IPS DF 6.9 (cell line): ENCODE results near the gene CRYBG3.

Experiments
- DNase-seq: peaks from one replicate; pipeline ENCODE4 v3.0.0-alpha.2; 2013; ENCODE audit warnings: low read depth, low spot score
- H3K27ac ChIP-seq: one replicate; pipeline ENCODE4 v1.5.1; 2013; ENCODE audit warnings: low read length, control low read depth
- H3K27me3 ChIP-seq: 2 replicates; pipeline ENCODE4 v1.6.1; 2013; ENCODE audit warnings: mild to moderate bottlenecking, low read length; ENCODE audit not compliant: control insufficient read depth, insufficient read depth
- H3K36me3 ChIP-seq: 2 replicates; pipeline ENCODE4 v1.6.1; 2013; ENCODE audit warnings: low read length; ENCODE audit not compliant: control insufficient read depth, insufficient read depth
- H3K4me1 ChIP-seq: 2 replicates; pipeline ENCODE4 v1.6.1; 2013; ENCODE audit warnings: low read length; ENCODE audit not compliant: control insufficient read depth, insufficient read depth
- H3K4me3 ChIP-seq: 2 replicates; pipeline ENCODE4 v1.5.1; 2013; ENCODE audit warnings: mild to moderate bottlenecking, low read length
- H3K9me3 ChIP-seq: 2 replicates; pipeline ENCODE4 v1.6.1; 2013; ENCODE audit warnings: low read length, inconsistent platforms; ENCODE audit not compliant: control insufficient read depth, insufficient read depth
- WGBS: extraction: QIAGEN DNeasy Blood & Tissue Kit; methylation state at CpG from one replicate; pipeline ENCODE4 v1.1.7; 2013; ENCODE audit warnings: mixed read lengths, missing lambda C conversion rate; ENCODE audit not compliant: insufficient read length, insufficient coverage; 5-methylcytosine and 5-hydroxymethylcytosine counted together

The CRYBG3 gene

GRCh38 chr3:97917813-97918536 is 96.2 kb downstream of the CRYBG3 start:
- DNase-seq: no peak
- Histone ChIP-seq H3K36me3 (no peaks in the 10 kb centered on the region), H3K4me3 (no peak overlapping the region), H3K9me3 (no peaks in the 10 kb centered on the region), H3K4me1 (no peaks in the 10 kb centered on the region), H3K27me3 (no peaks in the 10 kb centered on the region), H3K27ac (no peak overlapping the region)
- WGBS: no CpG with 5 or more reads among the region's 3 CpGs

- H3K27ac ChIP-seq: no peak overlapping the region
- no peak for DNase-seq
- H3K9me3 ChIP-seq: no peaks in the 10 kb centered on the region
- no peaks in the 10 kb centered on the region for H3K27me3 ChIP-seq
- H3K36me3 ChIP-seq: no peaks in the 10 kb centered on the region
- H3K4me3 ChIP-seq: no peak overlapping the region
- no peaks in the 10 kb centered on the region for H3K4me1 ChIP-seq
Observed at GRCh38 chr3:97927704-97928103, 105.9 kb downstream of the CRYBG3 start.

DNA sequence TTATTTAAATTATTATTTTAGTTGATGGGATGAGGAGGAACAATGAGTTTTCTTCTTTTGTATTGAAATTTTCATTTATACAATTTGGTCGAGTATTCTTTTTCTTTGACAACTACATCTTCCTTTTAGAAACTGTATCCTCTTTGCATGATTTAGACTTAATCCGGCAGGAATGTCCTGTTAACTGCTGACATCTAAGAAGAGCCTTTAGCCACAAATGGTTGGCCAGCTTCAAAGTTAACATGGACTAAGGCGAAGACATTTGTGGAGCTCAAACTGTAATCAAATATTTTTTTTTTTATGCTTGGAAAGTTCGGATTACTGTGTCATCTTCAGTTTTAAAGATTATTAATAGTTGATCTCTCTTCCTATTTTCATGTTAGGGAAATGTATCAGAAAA is 107.2 kb downstream of the CRYBG3 start:
- Histone ChIP-seq H3K4me3 (no peak overlapping the region), H3K36me3 (no peaks in the 10 kb centered on the region), H3K27me3 (no peaks in the 10 kb centered on the region), H3K27ac (no peak overlapping the region), H3K9me3 (no peaks in the 10 kb centered on the region), H3K4me1 (no peaks in the 10 kb centered on the region)
- WGBS: no CpG with 5 or more reads among the region's 4 CpGs
- no peak for DNase-seq

GRCh38 chr3:97930018-97930417 is 108.2 kb downstream of the CRYBG3 start:
- Histone ChIP-seq H3K27ac (no peak overlapping the region), H3K36me3 (no peaks in the 10 kb centered on the region), H3K4me3 (no peak overlapping the region), H3K9me3 (no peaks in the 10 kb centered on the region), H3K27me3 (no peaks in the 10 kb centered on the region), H3K4me1 (no peaks in the 10 kb centered on the region)
- DNase-seq: no peak

DNA sequence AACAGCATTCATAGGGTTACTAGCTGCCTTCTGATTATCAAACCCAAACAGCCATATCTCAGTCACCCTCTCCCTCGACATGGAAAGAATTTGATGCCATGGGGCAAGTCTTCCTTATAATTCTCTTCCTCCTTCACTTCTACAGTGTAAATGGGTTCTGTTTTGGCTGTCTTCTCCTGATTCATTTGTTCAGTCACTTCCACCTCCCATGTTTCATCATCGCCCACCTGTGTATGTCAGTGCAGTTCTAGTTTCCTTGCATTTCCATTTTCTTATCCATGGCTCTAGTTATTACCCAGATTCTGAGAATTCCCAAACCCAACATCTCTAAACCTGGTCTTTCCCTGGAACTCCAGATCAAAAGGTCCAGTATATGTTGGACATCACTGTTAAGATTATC is 109.4 kb downstream of the CRYBG3 start:
- Histone ChIP-seq H3K9me3 (no peaks in the 10 kb centered on the region), H3K36me3 (no peaks in the 10 kb centered on the region), H3K4me3 (no peak overlapping the region), H3K27me3 (no peaks in the 10 kb centered on the region), H3K4me1 (no peaks in the 10 kb centered on the region), H3K27ac (no peak overlapping the region)
- no CpG with 5 or more reads among the region's 2 CpGs for WGBS
- DNase-seq: no peak

GRCh38 chr3:97932387-97932801 is 110.6 kb downstream of the CRYBG3 start:
- no CpG with 5 or more reads among the region's 4 CpGs for WGBS

DNA sequence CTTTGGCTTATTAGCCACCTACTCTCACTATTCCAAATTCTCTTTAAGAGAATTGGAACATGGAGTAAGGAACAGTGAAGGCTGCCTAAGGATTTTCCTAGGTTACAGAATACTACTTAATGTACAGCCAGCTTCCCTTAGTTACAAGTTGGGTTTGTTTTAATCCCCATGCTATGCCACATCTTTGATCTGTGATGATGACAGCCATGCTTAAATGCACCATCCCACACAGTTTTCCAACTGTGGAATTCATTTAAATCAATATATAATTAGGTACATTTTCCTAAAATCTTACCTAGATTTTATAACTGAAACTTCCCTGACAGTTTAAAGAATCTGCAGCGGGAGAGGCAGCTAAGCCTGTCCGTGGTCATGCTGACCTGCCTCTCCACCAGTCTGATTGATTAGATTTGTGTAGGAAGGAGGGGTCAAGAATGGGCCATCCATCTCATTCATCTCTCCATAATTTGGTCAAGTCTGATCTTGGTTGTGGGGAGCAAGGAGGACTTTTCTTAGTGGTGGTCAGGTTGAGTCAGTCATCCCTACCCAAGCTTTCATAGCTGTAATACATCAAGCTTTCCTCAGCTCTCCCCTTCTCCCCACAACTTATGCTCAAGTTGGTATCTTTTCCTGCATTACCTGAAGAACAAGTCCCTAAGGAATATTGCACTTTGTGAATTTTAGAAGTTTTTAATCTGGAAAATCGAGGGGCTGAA is 113.3 kb downstream of the CRYBG3 start:
- H3K4me3 ChIP-seq: no peak overlapping the region
- no peaks in the 10 kb centered on the region for H3K36me3 ChIP-seq
- H3K27me3 ChIP-seq: no peaks in the 10 kb centered on the region
- DNase-seq: no peak
- H3K27ac ChIP-seq: no peak overlapping the region
- no CpG with 5 or more reads among the region's 3 CpGs for WGBS
- no peaks in the 10 kb centered on the region for H3K9me3 ChIP-seq
- H3K4me1 ChIP-seq: no peaks in the 10 kb centered on the region

More at GRCh38 chr3:97932387-97932801, 110.6 kb downstream of the CRYBG3 start:
- no peaks in the 10 kb centered on the region for H3K27me3 ChIP-seq
- no peaks in the 10 kb centered on the region for H3K4me1 ChIP-seq
- no peaks in the 10 kb centered on the region for H3K36me3 ChIP-seq
- no peak for DNase-seq
- no peak overlapping the region for H3K27ac ChIP-seq
- H3K4me3 ChIP-seq: no peak overlapping the region
- H3K9me3 ChIP-seq: no peaks in the 10 kb centered on the region

DNA sequence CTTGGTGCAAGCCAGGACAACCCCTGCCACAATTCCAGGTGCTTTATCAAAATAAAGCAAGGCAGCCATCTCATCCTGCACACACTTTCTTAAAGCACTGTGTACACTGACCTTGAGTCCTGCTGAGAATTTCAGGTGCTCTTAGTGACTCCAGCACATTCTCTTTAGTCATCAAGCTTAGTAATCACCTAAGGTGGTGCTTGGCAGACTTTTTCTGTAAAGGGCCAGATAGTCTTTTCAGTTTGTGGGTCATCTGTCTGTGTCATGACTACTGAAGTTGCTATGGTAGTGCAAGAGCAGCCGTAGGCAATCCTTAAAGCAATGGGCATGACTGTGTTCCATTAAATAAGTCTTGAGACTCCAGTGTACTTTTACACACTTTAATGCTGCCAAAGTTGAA is 114.0 kb downstream of the CRYBG3 start:
- Histone ChIP-seq H3K9me3 (no peaks in the 10 kb centered on the region), H3K4me3 (no peak overlapping the region), H3K27me3 (no peaks in the 10 kb centered on the region), H3K4me1 (no peaks in the 10 kb centered on the region), H3K36me3 (no peaks in the 10 kb centered on the region), H3K27ac (no peak overlapping the region)
- DNase-seq: no peak
- no CpG with 5 or more reads among the region's 1 CpG for WGBS

DNA sequence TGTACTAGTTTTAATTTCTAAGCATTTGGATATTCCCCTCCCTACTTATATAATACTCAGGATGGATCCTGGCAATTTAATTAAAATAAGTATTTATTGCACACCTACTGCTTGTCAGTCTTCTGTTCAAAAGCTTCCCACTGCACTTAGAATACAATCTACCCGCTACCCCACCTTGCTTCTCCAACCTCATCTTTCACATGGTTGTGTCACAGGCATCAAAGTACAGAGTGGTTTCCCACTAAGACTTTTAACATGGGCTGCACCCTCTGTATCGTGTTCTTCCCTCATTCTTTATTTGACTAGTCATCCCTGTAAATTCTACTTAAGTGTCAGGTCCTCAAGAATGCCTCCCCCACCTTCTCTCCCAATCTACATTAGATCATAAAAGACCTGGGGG is 115.4 kb downstream of the CRYBG3 start:
- no peak overlapping the region for H3K27ac ChIP-seq
- DNase-seq: no peak
- H3K4me1 ChIP-seq: no peaks in the 10 kb centered on the region
- no CpG with 5 or more reads among the region's 2 CpGs for WGBS
- H3K4me3 ChIP-seq: no peak overlapping the region
- no peaks in the 10 kb centered on the region for H3K27me3 ChIP-seq
- no peaks in the 10 kb centered on the region for H3K36me3 ChIP-seq
- no peaks in the 10 kb centered on the region for H3K9me3 ChIP-seq

- no peak for DNase-seq
- no CpG with 5 or more reads among the region's 1 CpG for WGBS
Observed at GRCh38 chr3:97938444-97938843, 116.6 kb downstream of the CRYBG3 start.

GRCh38 chr3:97939401-97939800 is 117.6 kb downstream of the CRYBG3 start:
- WGBS: no CpG with 5 or more reads among the region's 2 CpGs
- no peak overlapping the region for H3K27ac ChIP-seq
- H3K36me3 ChIP-seq: no peaks in the 10 kb centered on the region
- H3K27me3 ChIP-seq: no peaks in the 10 kb centered on the region
- no peaks in the 10 kb centered on the region for H3K9me3 ChIP-seq
- DNase-seq: no peak
- no peaks in the 10 kb centered on the region for H3K4me1 ChIP-seq
- no peak overlapping the region for H3K4me3 ChIP-seq

More at GRCh38 chr3:97938444-97938843, 116.6 kb downstream of the CRYBG3 start:
- Histone ChIP-seq H3K27me3 (no peaks in the 10 kb centered on the region), H3K9me3 (no peaks in the 10 kb centered on the region), H3K4me3 (no peak overlapping the region), H3K27ac (no peak overlapping the region), H3K36me3 (no peaks in the 10 kb centered on the region), H3K4me1 (no peaks in the 10 kb centered on the region)
